Osteocyte (in vitro differentiated cells): ENCODE results near the gene RAP1GAP. TPM values are rescaled to one million over a fixed set of nuclear protein-coding genes. Genes with fewer than 3 reads are reported as not detected.
A peak's percentile ranks its signal among the peaks of the same experiment; 100 is the strongest.

ENCODE experiments used
- DNase-seq: peaks from one replicate; pipeline ENCODE4 v3.0.0; 2021; ENCODE audit warnings: mixed read lengths; ENCODE audit not compliant: unreplicated experiment; ENCODE audit errors: extremely low spot score
- H3K27ac Mint-ChIP-seq: one replicate; pipeline ENCODE4 v1.8.0; 2021; ENCODE audit warnings: mild to moderate bottlenecking, mixed read lengths; ENCODE audit not compliant: unreplicated experiment
- H3K27me3 Mint-ChIP-seq: one replicate; pipeline ENCODE4 v1.8.0; 2021; ENCODE audit warnings: mixed read lengths; ENCODE audit not compliant: unreplicated experiment
- H3K36me3 Mint-ChIP-seq: one replicate; pipeline ENCODE4 v1.8.0; 2021; ENCODE audit warnings: mixed read lengths; ENCODE audit not compliant: unreplicated experiment
- H3K4me1 Mint-ChIP-seq: one replicate; pipeline ENCODE4 v1.8.0; 2021; ENCODE audit warnings: mixed read lengths; ENCODE audit not compliant: unreplicated experiment
- H3K4me3 Mint-ChIP-seq: one replicate; pipeline ENCODE4 v1.8.0; 2021; ENCODE audit warnings: mild to moderate bottlenecking, moderate library complexity, mixed read lengths; ENCODE audit not compliant: unreplicated experiment
- H3K9me3 Mint-ChIP-seq: one replicate; pipeline ENCODE4 v1.8.0; 2021; ENCODE audit warnings: mixed read lengths; ENCODE audit not compliant: unreplicated experiment
- total RNA-seq: library from RNA; stranded (reverse); gene quantifications from 2 replicates; pipeline ENCODE4 v1.2.1, GENCODE V29; 2021
- TF ChIP-seq, protein P1 (sequence below): fragments of 200-600 bp; sonication (generic); IDR thresholded peaks from 2 replicates; pipeline ENCODE4 v1.5.0; 2021; ENCODE audit warnings: antibody characterized with exemption, mild to moderate bottlenecking, moderate library complexity

The RAP1GAP gene
- total RNA-seq, 1 donor from 2014 or later, result 3.5 TPM

DNA sequence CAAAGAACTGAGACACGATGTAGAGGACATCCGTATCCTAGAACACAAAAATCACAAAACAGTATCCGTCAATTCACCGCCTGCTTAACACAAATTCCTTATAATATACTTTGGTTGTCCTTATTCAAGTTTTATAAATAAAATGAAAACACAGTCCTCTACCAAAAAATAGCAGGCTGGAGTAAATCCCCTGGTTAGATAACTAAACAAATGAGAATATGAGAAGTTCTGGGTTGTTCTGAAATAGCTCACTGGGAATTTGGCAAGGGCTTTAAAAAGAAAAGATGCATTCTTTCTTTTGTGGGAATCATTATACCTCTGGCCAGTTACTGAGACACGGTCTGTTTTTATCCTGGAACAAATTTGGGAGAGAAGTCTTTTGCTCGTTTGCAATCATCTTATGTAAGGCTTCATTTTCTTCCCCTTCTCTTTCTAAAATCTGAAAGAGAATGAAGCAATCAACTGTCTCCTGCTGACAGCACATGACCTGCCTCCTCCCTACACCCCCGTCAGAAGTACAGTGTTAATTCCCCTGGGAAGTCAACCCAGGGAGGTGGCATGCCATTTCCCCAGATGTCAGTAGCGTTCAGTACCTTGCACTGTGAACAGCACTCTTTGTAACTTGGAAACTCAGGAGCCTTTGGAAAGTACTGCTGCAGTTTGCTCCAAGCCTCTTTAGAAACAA, 37.1 kb upstream of the RAP1GAP start:
- no peak for DNase-seq
- peaks cover 41% of the 10 kb centered on the region for H3K4me1 Mint-ChIP-seq
- peaks cover 31% of the 10 kb centered on the region for H3K36me3 Mint-ChIP-seq
- TF ChIP-seq, protein P1, sequence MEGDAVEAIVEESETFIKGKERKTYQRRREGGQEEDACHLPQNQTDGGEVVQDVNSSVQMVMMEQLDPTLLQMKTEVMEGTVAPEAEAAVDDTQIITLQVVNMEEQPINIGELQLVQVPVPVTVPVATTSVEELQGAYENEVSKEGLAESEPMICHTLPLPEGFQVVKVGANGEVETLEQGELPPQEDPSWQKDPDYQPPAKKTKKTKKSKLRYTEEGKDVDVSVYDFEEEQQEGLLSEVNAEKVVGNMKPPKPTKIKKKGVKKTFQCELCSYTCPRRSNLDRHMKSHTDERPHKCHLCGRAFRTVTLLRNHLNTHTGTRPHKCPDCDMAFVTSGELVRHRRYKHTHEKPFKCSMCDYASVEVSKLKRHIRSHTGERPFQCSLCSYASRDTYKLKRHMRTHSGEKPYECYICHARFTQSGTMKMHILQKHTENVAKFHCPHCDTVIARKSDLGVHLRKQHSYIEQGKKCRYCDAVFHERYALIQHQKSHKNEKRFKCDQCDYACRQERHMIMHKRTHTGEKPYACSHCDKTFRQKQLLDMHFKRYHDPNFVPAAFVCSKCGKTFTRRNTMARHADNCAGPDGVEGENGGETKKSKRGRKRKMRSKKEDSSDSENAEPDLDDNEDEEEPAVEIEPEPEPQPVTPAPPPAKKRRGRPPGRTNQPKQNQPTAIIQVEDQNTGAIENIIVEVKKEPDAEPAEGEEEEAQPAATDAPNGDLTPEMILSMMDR, result no peak
- H3K4me3 Mint-ChIP-seq, result no peak overlapping the region
- H3K9me3 Mint-ChIP-seq, result no peaks in the 10 kb centered on the region
- no peaks in the 10 kb centered on the region for H3K27me3 Mint-ChIP-seq
- peak overlapping the region; percentile 65 for H3K27ac Mint-ChIP-seq

DNA sequence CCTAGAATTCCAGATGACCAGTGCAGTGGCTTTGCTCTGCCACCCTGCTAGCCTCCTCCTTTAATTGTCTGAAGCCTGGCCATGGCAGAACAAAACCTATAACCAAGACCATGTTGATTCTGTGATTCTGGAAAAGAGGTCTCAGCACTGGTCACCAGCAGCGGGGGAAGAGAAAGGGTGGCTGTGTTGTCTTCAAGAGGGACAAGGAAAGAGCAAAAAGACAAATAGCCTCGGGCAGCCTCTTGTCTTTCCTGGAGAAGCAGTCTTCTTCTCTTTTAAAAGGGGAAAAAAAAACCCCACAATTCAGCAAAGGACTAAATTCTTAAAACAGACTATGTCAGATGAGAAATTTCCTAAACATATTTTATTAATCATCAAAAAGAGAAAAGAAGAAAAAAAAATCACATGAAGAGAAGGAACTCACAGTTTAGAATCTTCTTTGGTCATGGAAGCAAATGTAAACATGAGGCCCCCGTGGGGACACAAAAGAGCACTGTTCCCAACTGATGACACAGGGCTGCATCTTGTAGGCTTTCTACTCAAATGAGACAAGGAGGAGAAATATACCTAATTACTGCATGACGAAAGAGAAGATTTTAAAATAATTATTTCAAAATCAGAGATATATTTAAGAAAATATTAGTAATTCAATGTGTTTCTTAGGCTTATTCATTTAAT, 36.3 kb upstream of the RAP1GAP start:
- peaks cover 33% of the 10 kb centered on the region for H3K36me3 Mint-ChIP-seq
- no peaks in the 10 kb centered on the region for H3K27me3 Mint-ChIP-seq
- H3K4me3 Mint-ChIP-seq, result no peak overlapping the region
- TF ChIP-seq, protein P1, result no peak
- no peaks in the 10 kb centered on the region for H3K9me3 Mint-ChIP-seq
- no peak overlapping the region for H3K27ac Mint-ChIP-seq
- DNase-seq, result no peak
- peaks cover 41% of the 10 kb centered on the region for H3K4me1 Mint-ChIP-seq

DNA sequence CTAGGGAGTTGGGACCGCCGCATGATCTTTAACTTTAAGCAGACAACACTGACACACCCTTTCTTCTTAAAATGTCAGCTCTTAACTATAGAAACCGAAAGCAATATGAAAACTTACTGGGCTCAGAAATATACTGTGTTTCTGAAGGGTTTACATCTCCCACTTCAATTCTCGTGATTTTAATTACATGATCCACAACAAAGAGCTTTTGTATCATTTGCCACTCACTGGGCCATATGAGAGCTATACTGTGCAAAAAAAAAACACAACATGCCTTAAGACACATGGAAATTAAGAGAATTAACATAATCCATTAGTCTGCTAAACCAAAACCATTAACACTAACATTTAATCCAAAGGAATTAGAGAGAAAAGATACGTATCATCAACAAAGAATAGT, 35.0 kb upstream of the RAP1GAP start:
- TF ChIP-seq, protein P1, result no peak
- no peak overlapping the region for H3K27ac Mint-ChIP-seq

DNA sequence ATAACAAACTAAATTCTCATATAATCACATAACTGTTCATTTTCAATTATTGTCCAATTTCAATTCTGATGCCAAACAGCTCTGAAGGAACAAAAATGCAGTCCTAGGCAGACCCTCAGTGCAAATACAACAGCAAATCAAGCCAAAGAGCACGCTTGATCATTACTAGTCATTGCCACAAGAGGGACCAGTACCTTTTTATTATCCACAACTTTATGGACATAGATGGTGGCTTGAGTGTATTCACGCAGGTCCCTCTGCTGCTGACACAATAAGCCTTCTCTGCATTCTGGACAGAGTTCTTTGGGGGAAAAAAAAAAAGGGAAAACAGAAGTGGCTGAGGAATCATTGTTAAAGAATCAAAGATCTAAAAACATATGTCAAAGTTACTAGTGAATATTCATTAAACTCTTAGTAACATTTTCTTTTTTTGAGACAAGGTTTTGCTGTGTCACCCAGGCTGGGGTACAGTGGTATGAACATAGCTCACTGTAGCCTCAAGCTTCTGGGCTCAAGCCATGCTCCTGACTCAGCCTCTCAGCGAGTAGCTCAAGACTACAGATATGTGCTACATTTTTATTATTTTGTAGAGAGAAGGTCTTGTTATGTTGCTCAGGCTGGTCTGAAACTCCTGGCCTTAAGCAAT, 34.3 kb upstream of the RAP1GAP start:
- no peak overlapping the region for H3K4me3 Mint-ChIP-seq
- no peak for DNase-seq
- H3K36me3 Mint-ChIP-seq, result peaks cover 35% of the 10 kb centered on the region
- TF ChIP-seq, protein P1, result peak; percentile 67
- H3K27ac Mint-ChIP-seq, result peak overlapping the region; percentile 50
- no peaks in the 10 kb centered on the region for H3K27me3 Mint-ChIP-seq
- H3K4me1 Mint-ChIP-seq, result peaks cover 41% of the 10 kb centered on the region
- H3K9me3 Mint-ChIP-seq, result no peaks in the 10 kb centered on the region

More for the DNA sequence above, 35.0 kb upstream of the RAP1GAP start:
- DNase-seq, result no peak
- peaks cover 41% of the 10 kb centered on the region for H3K4me1 Mint-ChIP-seq
- no peak overlapping the region for H3K4me3 Mint-ChIP-seq
- H3K36me3 Mint-ChIP-seq, result peaks cover 35% of the 10 kb centered on the region
- H3K9me3 Mint-ChIP-seq, result no peaks in the 10 kb centered on the region
- no peaks in the 10 kb centered on the region for H3K27me3 Mint-ChIP-seq

DNA sequence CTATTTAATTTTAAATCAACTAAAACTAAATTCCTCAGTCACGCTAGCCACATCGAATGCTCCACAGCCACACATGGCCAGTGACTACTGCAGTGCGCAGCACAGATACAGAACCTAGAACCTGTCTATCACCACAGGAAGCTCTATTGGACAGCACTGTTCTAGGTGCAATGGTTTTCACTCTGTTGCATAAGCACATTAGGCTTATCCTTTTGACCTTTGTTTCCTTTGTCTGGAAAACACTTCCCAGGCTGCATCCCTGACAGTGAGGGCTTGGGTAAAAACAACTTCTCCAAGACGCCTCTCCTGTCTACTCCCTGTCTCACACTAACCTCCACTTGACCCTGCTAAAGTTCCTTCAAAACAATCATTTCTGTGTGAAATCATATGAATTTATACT, 33.6 kb upstream of the RAP1GAP start:
- Mint-ChIP-seq H3K27ac (no peak overlapping the region), H3K27me3 (no peaks in the 10 kb centered on the region), H3K4me3 (no peak overlapping the region), H3K4me1 (peaks cover 38% of the 10 kb centered on the region), H3K36me3 (peaks cover 40% of the 10 kb centered on the region), H3K9me3 (no peaks in the 10 kb centered on the region)
- DNase-seq, result no peak
- TF ChIP-seq, protein P1, result no peak
